Vagina (tissue), 2 donors: ENCODE results near the gene SS18L1.

Experiments used
- CTCF ChIP-seq, 3 experiments: fragments of 450-650 bp in 2 of 3; fragments of 200-600 bp in 1 of 3; sonication (generic) in 1 of 3; IDR thresholded peaks; one replicate each; pipeline ENCODE4 v1.5.1; 2017 to 2019; ENCODE audit warnings: antibody characterized with exemption in 3 of 3, mild to moderate bottlenecking in 2 of 3, moderate library complexity in 2 of 3
- POLR2A ChIP-seq, 2 donors: fragments of 450-650 bp; IDR thresholded peaks; one replicate each; pipeline ENCODE4 v1.6.1; 2017; ENCODE audit warnings: antibody characterized with exemption in 2 of 2, mild to moderate bottlenecking in 2 of 2, moderate library complexity in 2 of 2

DNA sequence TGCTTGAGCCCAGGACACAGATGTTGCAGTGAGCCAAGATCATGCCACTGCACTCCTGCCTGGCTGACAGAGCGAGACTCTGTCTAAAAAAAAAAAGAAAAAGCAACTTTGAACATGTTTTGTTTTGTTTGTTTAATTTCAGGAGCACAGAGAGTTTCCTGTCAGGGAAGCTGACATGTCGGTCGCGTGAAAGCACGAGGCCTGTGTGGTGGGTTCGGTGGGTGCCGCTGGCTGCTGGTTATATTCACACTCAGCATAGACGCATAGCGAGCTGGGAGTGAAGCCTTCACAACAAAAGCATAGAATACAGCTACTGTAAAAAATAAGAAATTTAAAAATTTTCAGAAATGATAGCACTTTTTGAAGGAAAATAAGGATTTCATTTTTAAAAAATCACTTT lies 53.7 kb downstream of the SS18L1 start:
- no peak for TF ChIP-seq CTCF (IDR thresholded peaks at IDR 0.05)
- TF ChIP-seq POLR2A (IDR thresholded peaks at IDR 0.05): no peak
